GM19023 (cell line): Measurements from ENCODE around the gene ROR1.

Experiments
- ATAC-seq: cut with Tn5 transposase; IDR thresholded peaks from one replicate; pipeline ENCODE4 v1.9.1; 2021; ENCODE audit warnings: mild to moderate bottlenecking, moderate library complexity; ENCODE audit not compliant: unreplicated experiment

ROR1 gene

DNA sequence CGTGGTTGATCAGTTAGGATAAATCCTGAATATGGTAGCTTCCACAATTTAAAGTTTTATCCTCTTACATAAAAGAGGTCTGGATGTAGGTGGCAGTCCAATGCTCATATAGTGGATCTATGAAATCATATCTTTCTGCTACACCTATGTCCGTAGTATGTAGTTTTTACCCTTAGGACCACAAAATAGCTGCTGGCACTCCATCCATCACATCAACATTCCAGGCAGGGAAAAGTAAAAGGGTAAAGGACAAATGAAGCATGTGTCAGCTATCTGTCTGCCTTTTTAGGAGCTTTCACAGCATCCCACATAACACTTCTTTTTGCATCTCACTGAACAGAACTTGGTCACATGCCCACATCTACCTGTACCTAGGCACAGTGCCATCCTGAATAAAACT lies 184.7 kb downstream of the ROR1 start:
- ATAC-seq, result no peak

DNA sequence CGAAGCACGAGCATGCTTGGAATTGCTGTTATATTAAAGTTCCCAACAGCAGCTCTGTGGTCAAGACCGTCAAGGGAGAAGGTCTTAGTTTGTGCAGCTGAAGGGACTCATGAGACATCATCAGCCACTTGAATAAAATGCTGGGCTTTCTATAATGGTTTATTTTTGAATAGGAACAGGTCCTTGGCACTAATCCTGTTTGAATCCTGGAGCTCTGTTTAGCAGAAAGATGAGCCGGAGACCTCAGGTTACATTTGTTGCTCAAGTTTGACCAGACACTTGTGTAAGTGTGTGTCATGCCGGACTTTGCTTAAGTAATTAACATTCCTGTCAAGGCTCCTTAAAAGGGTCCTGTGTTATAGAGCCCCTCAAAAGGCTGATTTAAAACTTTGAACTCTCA lies 186.5 kb downstream of the ROR1 start:
- no peak for ATAC-seq

DNA sequence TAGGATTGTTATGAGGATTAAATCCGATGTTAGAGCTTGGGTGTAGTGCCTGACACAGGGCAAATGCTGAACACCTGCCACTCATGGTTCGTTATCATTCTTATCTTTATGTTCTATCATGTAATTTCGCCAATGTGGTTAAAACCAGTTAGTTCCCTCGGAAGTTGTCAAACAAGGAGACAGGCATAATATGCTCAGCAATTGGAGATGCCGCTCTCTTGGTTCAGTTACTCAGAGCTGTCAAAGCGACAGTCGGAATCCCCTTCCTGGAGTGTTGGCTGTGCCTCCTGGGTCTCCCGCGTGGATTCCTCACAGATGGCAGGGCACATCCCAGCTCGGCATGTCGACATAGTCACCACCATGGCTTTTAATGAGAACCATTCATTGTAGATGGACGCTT lies 192.2 kb downstream of the ROR1 start:
- no peak for ATAC-seq

DNA sequence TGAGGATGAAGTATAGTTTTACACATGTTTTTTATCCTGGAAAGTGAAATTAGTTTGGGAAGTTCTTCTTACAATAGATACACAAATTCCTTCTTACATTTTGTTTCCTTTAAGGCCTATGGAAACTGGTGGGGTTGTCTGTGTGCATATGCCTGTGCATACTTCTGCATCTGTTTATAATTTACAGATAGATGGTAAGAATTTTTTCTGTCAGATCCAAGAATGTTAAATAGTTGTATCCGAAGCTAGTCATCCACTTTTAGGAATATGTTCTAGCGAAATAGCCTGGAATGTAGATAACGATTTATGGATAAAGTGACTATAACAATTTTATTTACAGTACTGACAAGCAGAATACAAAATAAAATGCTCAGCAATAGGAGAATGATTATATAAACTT lies 194.1 kb downstream of the ROR1 start:
- no peak for ATAC-seq

DNA sequence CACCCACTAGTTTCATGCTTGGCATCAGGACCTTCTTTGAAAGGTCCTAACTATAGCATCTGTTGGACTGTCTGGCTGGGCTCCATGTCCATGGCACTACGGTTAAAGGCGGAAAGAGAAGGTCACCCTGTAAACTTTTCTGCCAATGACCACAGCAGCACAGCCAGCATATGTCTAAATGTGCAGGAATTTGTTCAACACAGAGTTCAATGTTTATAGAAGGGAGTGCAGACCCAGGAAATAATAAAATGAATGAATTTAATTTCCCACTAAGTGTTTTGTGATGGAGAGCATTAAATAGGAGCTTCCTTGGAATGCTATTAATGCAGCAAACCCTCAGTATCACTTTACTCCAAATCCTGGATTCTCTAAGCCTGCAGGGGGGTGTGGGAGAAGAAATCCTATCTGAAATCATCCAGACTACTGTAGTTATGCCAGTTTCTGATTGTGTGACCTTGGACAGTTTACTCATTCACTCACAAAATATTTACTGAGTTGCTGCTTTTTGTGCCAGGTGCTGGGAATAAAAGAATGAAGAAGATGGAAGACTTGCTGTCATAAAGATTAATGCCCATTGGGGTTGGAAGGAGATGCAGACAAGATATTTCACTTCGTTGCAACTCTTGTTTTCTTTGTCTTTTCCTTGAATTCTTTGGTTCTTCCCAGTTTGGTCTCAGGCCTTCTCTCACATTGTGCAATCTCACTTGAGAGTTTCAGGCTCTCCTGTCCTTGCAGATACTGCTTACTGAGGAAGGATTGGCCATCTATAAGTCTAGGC lies 195.0 kb downstream of the ROR1 start:
- ATAC-seq, result no peak

DNA sequence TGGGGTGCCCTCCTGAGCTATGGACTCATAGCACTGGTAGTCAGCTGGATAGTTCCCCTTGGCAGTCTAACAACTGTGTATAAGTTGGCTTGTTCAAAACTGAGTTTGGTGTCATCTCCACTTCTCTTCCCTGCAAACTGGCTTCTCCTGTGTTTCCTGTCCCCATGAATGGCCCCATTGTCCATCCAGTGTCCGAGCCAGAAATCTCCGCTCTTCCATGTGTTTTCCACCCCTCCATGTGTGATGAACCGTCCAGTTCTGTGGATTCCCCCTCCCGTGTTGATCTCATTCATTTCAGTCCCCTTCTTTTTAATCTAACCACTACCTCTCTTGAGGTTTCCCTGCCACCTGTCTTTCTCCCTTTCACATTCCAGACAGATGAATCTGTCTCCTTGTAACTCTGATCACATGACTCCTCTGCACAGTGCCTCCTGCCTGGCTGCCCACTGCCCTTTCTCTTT lies 195.7 kb downstream of the ROR1 start:
- no peak for ATAC-seq

DNA sequence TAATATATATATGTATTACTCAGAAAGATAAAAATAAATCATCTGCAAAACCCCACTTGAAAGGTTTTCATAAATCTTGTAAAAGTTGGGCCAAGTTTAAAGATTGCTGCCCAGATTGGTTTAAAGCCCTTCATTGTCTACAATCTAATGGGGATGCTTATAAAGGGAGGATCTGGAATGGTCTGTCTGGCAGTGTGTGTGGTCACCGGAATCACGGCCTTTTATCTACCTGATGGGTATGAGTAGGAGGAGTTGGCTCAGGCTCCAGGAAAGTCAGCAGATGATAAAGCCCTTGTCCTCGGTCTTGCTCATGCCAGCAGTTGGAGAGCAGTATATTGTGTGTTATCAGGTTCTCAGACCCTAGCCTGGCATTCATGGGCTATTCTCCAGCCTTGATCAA lies 197.7 kb downstream of the ROR1 start:
- ATAC-seq, result no peak

DNA sequence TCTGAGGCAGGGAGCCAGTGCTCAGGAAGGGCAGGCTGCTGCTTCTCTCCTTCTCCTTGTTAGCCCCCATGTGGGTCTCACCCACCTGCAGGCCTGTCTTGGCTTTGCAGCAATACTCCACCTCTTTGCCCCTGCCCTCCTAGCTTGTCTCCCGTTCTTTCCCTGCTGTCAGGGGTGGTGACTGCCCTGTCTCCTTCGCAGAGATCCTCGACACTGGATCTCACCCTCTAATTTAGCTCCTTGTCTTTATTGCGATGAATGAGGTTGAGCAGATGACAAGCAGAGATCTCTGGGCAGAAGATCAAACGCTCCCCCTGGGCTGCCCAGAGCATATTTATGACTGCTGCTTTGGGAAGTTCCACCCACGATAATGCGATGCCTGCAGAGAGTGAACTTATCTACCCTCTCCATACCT lies 199.2 kb downstream of the ROR1 start:
- no peak for ATAC-seq

DNA sequence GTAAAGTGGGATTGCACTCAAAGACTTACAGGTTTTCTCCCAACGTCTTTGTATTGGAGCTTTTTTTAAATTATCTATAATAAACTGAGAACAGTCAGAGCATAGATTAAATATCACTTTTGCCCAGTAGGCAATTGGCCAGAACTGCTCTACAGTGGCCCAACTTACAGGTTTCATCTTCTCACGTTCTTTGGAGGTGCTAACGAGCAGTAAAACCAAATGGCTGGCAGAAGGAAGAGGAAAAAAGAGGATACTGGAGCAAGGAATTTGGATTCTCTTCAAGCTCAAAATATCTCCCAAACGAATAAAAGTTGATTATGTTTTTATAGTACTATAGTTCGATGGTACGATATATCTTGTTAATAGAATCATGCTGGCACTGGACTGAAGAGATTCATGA lies 201.1 kb downstream of the ROR1 start:
- no peak for ATAC-seq

DNA sequence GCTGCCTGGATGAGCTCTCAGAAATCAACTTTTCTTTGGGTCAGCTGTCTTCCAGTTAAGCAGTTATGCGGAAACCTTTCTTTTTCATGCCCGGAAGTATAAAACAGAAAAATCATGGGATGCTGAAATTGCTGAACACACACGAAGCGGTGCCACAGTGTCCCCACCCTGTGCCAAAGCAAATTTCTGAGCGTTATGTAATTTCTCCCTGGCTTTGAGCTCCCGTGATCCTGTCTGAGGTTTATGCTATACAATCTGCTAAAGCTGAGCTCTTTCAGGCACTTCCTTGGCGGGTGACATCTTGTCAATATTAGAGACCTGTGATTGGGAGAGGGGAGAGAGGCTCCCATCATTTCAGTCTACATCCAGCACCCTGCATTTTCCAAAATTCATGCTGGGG lies 201.7 kb downstream of the ROR1 start:
- ATAC-seq, result no peak

DNA sequence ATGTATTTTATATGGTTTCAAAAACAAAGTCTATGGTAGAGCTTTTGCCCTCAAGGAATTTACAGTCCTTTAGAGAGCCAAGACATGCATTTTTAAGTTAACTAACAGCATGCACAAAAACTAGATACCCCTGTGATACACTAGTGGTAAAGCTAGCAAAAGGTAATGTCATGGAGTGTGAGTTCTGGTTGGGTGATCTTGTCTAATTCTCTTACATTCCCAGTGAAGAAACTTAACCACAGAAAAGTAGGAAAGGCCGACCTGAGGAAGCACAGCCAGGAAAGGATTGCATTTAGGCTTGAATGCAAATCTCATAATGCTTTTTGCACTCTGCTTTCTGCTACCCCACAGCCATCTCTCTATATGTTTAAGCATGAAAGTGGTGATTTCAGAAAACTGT lies 202.2 kb downstream of the ROR1 start:
- no peak for ATAC-seq

DNA sequence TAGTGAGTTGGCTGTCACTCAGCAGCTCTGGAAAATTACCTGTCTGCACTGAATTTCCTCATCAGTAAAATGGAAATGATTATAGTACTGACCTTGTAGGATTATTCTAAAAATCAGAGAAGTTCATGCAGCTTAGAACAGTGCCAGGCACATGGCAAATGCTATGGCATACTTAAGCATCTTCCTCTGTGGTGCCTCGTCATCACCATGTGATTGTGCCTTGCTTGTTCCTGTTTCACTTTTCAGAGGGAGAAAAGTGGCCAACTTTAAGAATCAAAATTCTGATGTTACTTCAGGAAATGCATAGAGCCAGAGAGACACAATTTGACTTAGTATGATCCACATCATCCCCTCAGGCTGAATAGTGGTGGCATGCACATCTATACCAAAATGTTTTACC lies 203.6 kb downstream of the ROR1 start:
- ATAC-seq, result no peak

DNA sequence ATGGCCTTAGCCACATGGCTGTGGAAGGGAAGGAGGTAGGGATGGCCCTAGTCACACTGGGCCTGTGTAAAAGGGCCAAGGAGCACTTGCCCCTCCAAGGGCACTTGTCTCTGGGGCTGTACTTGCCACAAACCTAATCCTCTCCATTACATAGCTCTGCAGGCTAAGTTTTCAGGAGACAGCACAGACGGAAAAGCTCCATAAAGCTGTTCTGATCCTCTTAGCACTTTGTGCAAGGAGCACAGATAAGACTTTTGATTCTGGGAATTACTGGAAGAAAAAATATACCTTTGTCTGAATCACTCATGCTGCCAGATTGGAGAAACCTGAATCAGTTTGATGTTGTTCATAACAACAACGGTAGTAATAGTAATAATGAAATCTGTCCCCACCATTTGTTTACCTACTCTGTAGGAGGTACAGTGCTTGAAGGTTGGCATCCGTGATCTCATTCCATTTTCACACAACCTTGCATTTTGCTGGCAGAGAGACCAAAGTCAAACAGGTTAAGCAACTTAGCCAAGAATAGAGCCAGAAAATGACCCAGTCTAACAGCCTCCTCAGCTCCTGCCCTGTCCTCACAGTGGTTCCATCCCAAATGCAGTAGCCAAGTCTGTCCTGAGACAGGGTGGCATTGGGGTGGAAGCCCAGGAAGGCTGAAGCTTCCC lies 207.1 kb downstream of the ROR1 start:
- ATAC-seq, result no peak

DNA sequence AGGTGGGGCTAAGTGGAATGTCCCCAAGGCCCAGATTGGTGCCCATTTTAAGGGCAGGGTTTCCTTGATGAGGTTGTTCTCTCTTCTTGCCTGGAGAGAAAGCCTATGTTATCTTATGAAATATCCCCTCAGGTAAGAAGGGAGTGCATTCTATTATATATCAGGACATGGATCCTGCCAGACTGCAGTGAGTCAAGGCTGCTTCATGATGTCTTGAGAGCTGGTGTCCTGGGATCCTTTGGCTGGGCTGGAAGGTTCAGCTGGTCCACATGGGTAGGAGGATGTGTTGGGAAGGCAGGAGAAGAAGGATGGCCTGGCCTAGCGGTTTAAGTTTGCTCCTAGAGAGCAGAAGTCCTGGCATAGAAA lies 207.6 kb downstream of the ROR1 start:
- no peak for ATAC-seq

DNA sequence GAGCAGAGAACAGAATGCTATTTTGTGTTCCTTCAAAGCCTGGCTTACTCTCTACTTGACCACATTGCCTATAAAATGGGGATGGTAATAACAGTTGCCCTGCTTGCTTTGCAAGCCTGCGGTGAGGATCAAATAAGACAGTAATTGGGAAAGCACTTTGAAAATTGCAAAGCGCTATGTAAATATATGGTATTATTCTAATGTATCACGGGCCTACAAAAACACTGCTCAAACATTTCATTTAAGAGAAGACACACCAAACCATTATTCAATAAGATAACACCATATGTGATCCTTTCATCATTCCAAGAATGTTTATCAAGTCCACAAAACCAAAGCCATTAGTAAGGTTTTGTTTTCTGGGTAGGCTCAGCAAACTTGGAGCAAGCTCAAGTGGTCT lies 208.4 kb downstream of the ROR1 start:
- no peak for ATAC-seq

DNA sequence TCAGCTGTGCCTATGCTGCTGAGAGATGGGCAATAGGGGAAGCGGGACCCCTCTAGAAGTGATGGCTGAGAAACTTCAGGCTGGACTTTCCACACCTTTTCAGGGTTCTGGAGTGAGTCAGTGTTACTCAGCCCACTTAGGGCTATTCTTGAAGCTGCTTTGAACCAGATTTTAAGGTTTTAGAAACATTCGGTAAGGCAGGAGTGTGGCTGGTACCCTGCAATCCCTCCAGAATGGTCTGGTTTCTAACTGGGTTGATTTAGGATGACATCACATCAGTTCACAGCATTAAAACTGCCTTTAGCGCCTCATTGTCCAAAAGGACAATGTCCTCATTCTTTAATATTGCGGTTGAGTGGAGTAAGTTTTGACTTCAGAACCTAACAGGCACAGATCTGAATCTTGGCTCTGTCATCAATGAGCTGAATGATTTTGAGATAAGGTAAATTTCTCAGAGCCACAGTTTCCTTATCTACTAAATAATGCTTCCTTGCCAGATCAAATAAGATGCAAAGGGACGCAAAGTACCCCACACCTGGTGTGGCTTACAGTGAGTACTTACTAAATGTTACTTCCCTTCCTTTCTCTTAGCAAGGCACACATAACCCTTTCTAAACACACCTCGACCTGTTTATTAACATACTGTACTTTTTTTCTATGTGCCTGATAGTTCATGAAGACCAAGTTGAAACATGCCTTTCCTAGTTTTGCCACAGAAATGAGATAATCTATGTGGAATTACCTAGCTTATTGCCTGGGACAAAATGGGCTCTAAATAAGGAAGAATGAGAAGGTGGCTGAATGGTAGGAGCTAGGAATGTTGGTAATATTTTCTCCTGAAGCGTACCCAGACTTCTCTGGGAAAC lies 209.8 kb downstream of the ROR1 start:
- ATAC-seq, result no peak

DNA sequence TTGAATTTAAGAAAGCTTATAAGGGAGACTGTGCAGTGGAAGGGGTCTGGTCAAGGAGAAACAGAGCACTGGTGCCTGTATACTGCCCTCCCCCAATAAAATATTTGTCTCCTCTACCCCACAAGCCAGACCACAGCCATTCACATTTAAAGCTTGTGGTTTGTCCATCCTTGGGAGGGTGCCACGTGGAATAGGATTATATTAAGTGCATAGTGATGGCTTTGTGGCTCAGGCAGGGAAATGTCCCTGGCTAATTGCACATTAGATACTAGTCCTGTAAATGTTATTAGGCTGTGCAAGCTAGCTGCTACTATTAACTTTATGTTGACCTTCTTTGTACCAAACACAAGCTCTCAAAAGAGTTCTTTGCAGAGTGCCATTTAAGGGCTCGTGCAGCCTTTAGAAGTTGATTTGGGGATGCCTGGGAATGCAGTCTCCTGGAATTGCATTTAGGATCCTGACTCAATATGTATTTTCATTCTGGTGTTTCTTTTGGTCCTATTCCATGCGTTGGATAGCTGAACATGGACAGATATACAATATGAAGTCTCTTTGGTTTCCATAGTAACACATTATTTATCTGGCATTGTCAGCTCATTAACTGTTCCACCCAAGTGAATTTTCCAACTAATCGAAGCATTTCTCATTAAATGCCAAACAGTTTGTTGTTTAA lies 210.6 kb downstream of the ROR1 start:
- ATAC-seq, result no peak

DNA sequence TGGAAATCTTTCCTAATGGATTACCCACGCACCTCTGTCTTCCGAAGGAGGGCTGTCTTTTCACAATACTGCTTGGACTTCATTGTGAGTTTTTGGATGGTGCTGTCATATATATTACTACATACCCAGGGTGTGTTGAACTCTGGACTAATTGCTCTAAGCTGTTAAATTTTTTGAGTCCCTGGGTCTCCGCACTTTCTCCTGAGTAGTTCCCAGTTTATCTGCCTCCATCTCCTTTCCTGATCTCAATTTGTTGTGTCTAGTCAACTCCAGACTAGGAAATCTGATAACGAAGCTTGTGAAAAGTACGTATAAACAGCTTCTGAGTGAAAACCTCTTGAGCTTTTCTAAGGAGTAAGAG lies 211.1 kb downstream of the ROR1 start:
- ATAC-seq, result no peak

DNA sequence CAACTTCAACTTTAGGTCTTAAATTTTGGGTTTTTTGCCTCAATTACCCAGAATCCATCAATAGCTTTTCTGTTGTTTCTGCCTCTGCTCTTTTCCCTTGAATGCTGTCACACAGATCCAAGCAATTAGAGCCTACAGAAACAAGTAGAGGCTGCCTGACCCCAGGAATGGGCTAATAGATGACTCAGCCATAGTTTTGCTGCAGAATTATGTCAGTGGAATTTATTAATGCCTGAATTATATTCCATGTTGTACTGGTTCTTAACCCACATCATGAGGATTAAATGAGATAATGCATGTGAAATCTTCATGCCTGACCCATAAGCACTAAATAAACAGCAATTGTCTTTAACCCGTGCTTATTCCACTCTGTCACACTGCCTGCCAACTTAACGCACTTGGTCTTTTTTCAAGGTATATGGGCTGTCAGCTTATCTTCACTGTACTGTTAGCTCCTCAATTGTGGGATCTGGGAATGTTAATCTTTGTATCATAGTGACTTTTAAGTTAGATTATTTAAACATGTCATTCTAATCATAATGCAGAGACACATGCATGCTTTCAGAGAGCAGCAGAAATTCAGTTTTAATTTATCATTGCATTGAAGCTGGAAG lies 213.3 kb downstream of the ROR1 start:
- no peak for ATAC-seq

DNA sequence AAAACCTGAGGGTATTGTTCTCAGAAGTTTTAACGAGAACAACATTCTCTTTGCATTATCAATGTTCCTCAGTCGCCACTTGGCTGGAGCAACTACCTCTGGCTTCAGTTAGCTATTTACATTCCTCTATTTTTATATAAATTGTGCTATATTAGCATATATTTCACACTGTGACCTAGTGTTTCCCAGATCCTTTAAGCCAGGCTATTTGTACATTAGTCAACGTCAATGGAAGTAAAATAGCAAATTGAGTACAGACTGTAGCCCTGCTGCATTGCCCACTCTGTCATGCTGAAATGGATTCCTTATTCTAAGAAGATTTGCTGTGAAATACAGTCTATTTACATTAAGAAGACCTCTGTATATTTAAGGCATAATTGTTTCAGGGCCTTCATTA lies 213.8 kb downstream of the ROR1 start:
- ATAC-seq, result no peak

DNA sequence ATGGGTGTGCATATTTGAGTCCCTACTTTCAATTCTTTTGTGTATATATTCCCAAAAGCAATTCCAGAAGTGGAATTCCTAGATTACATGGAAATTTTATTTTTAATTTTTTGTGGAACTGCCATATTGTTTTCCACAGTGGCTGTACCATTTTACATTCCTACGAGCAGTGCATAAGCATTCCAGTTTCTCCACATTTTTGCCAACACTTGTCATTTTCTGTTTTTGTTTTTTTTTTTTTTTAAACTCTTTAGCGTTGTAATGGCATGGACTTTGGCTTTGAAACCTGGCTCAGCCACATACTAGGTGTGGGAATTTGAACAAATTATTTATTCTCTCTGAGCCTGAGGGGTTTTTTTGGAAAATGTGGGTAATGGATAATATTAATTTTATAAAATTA lies 215.1 kb downstream of the ROR1 start:
- ATAC-seq, result no peak
